NCI-H1105 (cell line): Measurements from ENCODE around the gene GPR146.
"Not testable (repeated sequence)": the region's sequence is repeated elsewhere in the genome, so short reads cannot be mapped to it uniquely, and the experiment has no call there.

ENCODE experiments used
- DNase-seq: peaks from one replicate; lab custom pipeline; 2025; lab: John Stamatoyannopoulos, UW

GPR146 gene

GRCh38 chr7:1025743-1026581, 18.4 kb upstream of the GPR146 start:
- DNase-seq = peak; percentile 96

GRCh38 chr7:1026721-1027161, 17.6 kb upstream of the GPR146 start:
- no peak for DNase-seq

- peak; percentile 12 for DNase-seq
These were observed 16.9 kb upstream of the GPR146 start for GRCh38 chr7:1027242-1028043.

- peak; percentile 93 for DNase-seq
These were observed 16.1 kb upstream of the GPR146 start for GRCh38 chr7:1028044-1028770.

GRCh38 chr7:1028775-1029636, 15.3 kb upstream of the GPR146 start:
- DNase-seq = peak; percentile 48

- no peak for DNase-seq
These were observed 14.5 kb upstream of the GPR146 start for GRCh38 chr7:1029637-1030443.

GRCh38 chr7:1030444-1031070, 13.8 kb upstream of the GPR146 start:
- DNase-seq = no peak

- DNase-seq = no peak
These were observed 12.5 kb upstream of the GPR146 start for GRCh38 chr7:1031716-1032455.

- DNase-seq = no peak
These were observed 11.7 kb upstream of the GPR146 start for GRCh38 chr7:1032536-1033181.

GRCh38 chr7:1033546-1034145, 10.7 kb upstream of the GPR146 start:
- no peak for DNase-seq

- DNase-seq = not testable (repeated sequence)
These were observed 9.6 kb upstream of the GPR146 start for GRCh38 chr7:1034769-1035168.

- not testable (repeated sequence) for DNase-seq
These were observed 8.0 kb upstream of the GPR146 start for GRCh38 chr7:1036164-1036928.

- not testable (repeated sequence) for DNase-seq
These were observed 4.1 kb upstream of the GPR146 start for GRCh38 chr7:1040233-1040632.

GRCh38 chr7:1040790-1041189, 3.6 kb upstream of the GPR146 start:
- DNase-seq = no peak

- DNase-seq = no peak
These were observed 2.5 kb upstream of the GPR146 start for GRCh38 chr7:1041551-1042491.

- no peak for DNase-seq
These were observed 1.9 kb upstream of the GPR146 start for GRCh38 chr7:1042492-1042833.
